ENCODE measurements around the gene ANO1. TPM values are rescaled to one million over a fixed set of nuclear protein-coding genes. Genes with fewer than 3 reads are reported as not detected.

ANO1 gene
- total RNA-seq, 1 donor from 2014 or later: 0.70 TPM

DNA sequence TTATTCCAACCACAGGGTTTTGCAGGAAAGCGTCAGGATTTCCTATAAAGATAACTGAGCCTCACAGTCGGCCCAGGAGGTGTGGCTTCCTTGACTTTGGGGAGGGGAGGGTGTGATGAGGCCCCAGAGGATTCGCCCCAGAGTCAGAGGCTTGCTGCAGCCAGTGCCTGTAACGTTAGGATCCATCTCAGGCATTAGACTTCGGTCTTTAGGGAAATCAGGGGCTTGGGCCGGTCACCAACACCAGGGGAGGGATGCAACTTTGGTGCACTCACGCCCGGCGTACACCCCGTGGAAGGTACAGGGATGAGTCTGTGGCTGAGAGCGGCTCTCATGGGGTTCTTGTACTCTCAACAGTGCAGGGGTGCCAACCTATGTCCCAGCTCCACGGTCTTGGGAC is 5.7 kb upstream of the ANO1 start:
- no peak for DNase-seq (ENCODE audit: extremely low read depth, low read depth, low spot score)

DNA sequence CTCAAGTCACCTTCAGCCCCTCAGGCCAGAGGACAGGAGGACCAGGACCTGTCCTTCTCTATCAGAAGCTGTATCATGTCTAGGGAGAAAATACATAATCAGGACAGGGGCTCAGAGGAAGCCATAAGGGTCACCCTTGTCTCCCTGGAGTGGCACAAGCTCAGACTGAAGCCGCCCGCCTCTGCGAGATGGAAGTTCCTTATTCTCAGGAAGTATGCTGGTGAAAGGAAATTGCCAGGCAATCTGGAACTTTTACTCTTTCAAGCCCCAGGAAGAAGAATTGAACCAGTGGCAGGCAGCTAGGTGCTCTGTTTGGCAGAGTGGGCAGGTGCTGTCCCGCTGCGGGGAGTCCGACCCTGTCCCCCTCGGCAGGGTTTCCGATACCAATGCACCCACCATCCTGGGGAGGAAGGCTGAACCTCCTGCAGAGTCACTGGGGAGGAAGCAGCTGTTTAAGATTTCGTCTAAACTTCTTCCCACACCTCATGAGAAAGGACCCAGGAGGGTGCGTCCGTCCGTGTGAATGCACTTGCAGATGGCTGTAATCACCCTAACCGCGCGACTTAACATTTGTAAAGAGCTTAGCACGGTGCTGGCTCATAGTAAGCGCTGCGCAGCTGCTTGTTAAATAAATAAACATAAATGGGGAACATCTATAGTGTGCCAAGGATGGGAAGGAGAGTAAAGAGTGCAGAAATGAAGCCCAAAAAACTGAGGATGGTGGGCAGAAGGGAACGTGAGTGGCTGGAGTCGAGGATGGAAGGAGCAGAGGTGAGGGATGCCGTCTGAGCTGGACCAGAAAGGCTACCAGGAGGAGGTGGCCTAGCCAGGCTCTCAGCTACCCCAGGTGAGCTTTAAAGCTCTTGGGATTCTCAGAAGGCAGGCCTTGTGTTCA is 5.0 kb upstream of the ANO1 start:
- DNase-seq (ENCODE audit: extremely low read depth, low read depth, low spot score): no peak

DNA sequence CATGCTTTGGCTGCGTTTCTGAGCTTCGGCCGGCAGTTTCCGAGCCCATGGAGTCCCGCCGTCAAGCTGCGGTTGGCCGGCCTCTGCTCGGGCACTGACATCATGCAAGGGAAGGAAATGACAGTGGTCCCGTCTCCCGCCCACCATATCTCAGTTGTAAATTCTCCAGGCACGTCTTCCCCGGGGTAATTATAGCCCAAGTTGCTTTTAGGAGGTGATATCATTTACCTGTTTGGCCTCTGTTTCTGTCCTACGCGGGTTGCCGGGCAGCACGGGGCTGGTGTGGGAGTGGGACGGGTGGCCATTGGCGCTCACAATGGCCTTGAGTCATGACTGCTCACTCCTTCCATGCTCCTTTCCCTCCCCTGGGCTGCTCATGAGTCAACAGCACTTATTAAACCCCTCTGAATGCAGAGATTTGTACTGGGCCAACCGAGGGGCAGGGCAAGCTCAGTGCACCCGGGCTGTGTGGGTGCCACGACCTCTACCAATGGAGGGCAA is 4.2 kb upstream of the ANO1 start:
- peak; percentile 22 for DNase-seq (ENCODE audit: extremely low read depth, low read depth, low spot score)

DNA sequence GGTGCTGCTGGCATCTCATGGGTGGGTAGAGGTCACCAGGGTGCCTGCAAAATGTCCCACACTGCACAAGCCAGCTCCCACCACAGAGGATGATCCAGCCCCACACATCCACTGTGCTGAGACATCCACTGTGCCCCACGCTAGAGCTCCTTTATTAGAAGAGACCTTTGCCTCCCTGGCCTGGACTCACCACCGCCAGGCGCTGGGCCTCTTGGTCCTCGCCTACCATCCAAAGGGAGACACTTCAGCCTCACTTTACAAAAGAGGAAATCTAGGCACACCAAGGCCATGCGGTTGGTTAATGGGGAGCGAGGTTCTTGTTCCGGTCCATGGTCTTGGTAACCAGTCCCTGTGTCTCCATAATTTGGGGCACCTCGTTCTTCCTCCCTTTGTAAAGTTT is 3.4 kb upstream of the ANO1 start:
- DNase-seq (ENCODE audit: extremely low read depth, low read depth, low spot score): no peak

DNA sequence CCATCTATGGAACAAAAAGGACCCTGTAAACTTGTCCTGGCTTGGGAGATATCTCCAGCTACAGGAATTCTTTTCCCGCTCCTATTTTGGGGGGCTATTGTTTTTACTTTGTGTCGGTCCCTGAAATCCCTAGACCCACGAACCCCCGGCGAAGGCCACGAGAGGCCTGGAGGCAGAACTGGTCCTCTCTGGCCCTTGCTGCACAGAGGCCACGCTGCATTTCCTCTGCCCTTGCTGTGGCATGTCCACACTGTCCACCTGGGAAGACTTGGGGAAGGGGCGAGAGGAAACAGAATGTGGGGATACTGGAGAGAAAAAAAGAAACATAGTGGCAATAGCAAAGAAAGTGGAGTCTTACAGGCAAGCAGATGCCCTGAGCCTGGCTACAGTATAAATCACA is 2.3 kb upstream of the ANO1 start:
- no peak for DNase-seq (ENCODE audit: extremely low read depth, low read depth, low spot score)

DNA sequence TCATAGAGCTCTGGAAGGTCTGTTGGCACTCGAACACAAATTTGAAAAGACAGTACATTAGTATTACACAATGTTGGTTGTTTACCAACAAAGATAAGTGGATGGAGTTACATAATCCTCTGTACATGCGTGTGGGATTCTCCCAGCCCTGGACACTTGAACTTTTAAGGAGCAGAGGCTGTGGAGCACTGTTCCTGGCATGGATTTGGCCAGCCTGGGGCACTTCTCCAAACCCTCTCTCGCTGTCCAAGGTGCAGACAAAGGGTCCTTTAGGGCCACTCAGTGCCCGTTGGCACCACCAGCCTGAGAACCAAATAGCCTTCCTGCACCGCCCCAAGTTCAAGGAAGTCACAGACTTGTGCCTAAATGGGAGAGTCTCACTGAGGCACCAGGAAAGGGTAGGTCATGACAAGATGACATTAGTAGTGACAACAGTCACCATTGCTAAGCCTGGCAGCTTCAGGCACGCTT is 1.6 kb upstream of the ANO1 start:
- no peak for DNase-seq (ENCODE audit: extremely low read depth, low read depth, low spot score)

DNA sequence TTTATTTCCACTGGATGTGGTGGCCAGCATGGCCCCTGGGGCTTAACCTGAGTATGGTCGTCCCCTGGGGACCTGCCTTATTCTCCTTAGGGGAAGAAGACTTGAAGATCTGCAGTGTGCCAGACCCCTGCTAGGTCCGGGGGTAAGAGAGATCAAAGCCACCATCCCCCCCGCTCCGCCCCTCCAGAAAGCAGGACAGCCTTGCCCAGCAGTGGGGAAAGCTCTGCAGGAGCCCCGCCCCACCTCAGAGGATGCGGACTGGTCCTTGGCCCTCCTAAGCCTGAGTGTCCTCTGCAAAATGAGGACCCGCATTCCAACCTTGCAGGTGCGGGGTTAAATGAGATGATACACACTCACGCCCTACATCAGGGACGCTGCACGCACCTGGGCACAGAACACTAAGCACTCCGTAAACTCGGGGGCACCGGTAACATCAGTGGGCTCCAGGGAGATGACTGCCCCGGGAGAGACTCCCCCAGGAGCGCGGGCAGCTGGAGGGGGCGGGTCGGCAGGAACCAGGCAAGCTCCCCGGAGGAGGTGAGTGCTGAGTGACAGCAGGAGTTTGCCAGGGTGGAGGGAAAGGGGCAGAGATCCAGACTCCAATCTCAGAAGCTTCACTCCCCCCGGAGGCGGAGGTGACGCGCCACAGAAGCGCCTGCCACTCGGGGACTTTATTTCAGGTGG is 564 bp upstream of the ANO1 start:
- DNase-seq (ENCODE audit: extremely low read depth, low read depth, low spot score): no peak

DNA sequence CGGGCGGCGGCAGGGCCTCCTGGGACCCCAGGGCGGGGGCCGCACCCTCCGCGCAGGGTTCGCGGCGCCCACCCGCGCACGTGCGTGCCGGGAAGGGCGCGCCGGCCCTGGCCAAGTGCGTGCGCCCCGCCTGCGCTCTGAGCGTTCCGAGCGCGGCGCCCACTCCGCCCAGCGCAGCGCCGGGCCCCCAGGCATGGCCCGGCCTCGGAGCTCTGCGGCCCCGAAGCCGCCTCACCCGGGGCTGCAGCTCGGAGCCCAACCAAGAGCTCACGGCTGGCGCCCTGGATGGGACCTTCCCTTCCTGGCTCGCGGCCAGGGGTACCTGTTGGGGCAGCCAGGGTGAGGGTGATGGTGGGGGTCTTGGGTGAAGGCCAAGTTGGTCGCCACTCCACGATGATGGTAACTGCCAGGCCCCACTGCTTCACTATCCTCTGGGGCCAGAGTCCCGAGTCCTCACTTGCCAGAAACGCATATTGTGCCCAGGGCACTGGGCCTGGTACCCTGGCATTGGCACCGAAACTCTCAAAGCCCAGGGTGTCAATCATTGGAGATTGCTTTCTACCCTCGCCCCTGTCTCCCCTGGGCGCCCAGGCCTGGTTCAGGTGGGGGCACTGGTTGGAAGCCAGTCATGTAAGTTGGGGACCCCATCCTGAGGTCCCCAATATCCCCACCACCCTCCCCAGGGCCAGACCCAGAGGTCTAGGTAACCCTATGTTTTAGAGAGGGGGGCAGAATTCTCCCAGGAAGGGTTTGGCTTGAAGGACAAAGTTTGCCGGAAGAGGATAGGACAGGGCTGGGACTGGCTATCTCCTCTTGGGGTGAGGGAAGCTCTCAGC is 882 bp downstream of the ANO1 start:
- no peak for DNase-seq (ENCODE audit: extremely low read depth, low read depth, low spot score)

DNA sequence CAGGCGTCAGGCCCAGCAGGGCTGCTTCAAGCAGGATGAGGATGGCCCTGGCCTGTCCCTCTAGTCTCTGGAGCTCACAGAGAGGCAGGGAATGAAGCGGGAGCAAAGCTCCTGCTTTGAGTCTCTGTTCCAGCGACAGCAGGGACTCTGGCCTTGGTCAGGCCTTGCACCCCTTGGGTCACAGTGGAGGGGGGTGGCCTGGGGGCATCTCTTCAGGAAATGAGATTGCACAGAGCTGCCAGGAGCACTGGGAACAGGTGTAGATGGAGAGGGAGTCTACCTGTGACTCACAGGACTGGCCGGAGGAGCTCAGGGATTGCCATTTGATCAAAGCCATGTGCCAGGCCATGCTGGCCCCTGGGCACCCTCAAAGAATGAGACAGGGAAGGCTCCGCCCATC is 1.6 kb downstream of the ANO1 start:
- no peak for DNase-seq (ENCODE audit: extremely low read depth, low read depth, low spot score)

DNA sequence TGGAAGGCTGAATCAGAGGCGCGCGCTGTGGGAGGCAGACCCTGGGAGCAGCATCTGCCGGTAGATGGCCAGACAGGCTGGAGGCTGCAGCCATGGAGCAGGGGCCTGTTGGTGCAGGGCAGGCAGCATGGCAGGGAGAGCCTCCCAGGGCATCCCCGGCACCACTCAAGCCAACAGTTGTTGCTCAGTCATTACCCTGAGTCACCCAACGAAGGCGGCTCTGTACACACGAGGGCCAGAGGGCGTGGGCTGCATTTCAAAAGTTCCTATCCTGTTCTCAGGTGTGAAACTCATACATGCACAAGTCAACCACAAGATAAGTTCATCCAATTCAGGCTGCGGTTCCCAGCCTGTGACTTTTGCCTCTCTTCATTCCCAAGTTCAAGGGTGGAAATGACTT is 2.6 kb downstream of the ANO1 start:
- no peak for DNase-seq (ENCODE audit: extremely low read depth, low read depth, low spot score)

DNA sequence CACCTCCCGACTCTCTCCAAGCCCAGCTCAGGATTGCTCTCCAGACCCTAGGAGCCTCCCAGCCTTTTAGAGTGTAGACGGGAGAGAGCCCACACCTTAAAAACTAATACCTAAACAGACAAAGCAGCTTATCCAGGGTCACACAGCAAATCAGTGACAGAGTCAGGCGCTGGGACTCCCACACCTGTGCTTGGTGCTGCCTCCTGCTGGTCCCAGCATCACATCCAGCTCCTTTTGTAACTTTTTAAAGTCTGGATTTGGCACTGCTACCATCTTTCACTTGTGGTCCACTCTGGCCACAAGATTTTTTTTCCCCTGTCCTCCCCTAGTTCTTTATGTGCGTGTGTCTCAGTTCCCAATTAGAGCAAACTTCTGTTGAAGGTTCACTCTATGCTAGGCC is 4.7 kb downstream of the ANO1 start:
- DNase-seq (ENCODE audit: extremely low read depth, low read depth, low spot score): no peak

DNA sequence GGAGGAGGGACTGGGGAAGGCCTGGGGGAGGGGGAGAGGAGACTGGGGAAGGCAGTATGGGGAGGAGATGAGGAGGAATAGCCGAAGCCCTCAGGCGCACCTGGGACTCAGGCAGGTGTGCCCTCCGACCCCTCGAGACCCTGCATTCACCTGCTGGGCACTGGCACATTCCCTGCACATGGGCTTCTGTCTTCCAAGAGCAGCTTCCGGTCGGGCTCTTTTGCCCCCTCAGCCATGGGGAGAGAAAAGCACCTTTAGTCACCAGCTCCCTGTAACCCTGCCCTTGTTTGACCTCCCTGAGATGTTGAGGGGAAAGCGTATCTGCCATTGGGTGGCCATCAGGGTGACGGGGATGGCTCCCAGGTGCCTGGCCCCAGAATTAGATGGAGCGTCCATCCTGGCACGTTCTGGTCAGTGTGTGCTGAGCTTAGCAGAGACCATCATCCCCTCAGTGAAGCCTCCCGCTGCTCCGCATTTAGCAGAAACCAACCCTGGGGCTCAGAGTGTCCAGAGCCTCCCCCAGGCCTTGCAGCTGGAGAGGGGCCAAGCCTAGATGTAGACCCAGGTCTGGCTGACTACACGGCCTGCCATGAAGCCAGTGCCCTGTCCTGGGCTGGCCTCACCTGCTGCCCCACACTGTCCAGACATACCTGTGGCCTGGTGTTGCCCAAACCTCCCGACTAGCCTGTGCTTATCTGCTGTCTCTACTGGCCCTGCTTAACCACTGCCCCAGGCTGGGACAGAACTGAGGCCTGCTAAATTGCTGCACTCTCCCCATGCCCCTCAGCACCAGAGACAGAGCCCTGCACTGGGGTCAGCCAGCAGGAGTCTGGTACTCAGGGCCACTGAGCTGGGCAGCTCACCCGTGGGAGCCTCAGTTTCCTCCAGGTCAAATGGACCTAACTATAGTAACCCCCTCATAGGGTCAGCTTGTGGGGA is 6.2 kb downstream of the ANO1 start:
- DNase-seq (ENCODE audit: extremely low read depth, low read depth, low spot score): no peak

DNA sequence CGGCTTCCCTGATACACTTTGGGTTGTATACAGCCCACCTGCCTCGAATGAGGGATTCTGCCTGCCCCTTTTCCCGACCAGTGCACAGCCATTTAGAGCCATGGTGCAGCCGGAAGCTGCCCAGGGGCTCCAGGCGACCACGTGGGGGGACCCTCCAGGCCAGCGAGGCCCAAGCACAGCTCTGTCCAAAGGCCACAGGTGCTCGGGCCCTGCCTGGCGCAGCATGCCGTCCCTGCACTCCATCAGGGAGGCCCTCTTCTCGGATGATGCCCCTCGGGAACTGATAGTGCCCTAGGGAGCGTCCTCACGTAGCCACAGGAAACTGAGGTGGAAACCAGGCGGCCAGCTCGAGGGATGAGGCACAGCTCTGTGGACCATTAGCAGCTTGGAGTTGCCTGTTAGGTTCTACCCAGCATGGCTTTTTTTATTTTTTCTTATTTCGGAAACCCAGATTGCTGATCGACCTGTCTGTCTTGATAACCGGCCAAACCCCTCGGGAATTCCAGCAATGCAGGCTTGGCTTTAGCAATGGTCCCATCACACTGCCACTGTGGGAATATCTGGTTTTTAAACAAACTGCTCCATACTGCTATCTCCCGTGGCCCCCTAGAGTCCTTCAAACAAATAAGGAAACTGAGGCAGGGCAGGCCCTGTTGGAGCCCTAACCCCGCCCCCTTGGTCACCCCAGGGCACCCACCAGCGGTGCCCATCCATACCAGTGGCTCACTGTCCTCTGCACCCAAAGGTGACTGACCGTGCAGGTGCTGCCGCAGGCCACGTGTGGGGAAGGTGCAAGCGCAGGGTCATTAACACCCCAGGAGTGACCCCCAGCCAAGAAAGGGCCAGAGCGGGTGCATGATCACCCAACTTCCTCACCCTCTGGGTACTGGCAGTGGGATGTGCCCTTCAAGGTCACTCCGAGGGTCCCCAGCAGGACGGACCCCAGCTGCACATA is 8.0 kb downstream of the ANO1 start:
- no peak for DNase-seq (ENCODE audit: extremely low read depth, low read depth, low spot score)

DNA sequence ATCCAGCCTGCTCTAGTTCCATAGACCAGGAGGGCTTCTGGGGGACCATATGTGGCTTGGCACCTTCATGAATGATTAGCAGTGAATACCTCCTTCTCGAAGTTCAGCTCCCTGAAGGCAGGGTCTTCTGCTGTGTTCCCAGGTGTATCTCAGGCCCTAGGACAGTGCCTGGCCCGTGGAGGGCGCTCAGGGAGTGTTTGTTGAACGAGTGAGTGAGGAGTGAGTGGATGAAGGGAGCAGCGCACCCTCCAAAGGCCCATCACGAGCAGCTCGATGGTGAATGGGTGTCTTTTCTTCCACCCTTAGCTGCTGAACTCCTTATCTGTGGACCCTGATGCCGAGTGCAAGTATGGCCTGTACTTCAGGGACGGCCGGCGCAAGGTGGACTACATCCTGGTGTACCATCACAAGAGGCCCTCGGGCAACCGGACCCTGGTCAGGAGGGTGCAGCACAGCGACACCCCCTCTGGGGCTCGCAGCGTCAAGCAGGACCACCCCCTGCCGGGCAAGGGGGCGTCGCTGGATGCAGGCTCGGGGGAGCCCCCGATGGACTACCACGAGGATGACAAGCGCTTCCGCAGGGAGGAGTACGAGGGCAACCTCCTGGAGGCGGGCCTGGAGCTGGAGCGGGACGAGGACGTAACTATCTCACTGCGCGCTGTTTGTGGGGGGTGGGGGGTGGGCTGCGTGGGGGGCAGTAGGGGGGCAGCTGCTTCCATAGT is 9.5 kb downstream of the ANO1 start:
- no peak for DNase-seq (ENCODE audit: extremely low read depth, low read depth, low spot score)

DNA sequence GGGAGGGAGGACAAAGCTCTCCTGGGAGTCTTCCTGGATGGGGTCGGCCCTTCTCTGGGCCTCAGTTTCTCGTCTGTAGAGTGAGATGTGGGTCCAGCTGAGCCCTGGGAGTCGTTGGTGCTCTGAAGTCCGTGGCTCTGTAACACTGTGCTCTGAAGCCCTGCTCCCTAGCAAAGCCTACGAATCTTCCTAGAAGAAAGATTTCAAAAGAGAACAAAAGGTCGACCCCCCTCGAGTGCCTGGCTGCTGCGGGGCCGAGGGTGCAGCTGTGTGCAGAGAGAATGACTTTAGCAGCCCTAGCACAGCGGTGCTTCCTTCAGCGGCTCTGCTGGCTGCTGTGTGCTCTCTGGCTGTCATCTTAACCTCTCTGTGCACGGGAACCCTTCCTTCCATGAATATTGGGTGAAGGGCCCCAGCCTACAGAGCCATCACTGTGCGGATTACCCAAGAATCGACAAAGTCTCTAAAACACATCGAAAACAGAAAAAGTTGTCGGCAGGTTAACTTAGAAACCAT is 10.7 kb downstream of the ANO1 start:
- no peak for DNase-seq (ENCODE audit: extremely low read depth, low read depth, low spot score)

DNA sequence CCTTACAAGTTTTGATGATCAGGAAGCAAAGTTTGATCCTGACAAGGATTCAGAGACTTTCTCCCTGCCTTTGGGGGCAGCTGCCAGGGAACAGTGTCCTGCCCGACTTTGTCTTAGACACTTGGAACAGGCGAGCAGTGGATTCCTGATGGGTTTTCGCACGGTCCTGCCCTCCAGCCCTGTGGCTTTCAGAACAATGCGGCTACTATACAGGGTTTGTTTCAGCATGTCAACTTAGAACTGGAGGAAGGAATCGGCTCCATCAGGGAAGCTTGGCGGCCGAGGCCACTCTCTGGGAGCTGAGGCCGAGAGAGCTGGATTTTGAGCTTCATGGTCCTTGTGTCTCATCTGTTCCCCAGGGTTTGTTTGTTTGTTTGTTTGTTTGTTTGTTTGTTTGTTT is 11.5 kb downstream of the ANO1 start:
- DNase-seq (ENCODE audit: extremely low read depth, low read depth, low spot score): no peak

DNA sequence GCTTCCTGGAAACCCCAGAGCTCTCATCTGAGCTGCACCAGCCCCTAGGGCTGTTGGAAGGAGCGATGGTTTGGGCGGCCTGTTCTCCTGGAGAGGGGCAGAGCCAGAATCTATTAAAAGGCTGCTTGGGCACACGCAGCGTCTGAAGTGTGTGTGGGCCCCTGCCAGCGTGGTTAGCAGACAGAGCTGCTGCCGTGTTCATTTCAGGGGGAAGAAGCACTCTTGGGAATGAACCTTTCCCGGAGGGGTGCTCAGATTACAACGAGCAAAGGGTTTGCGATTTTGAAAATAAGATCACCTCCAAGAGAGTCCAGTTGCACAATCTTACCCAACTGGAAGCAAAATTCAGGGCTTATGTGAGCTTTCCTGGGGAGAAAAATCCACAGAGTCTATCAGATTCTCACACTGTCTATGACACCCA is 12.9 kb downstream of the ANO1 start:
- DNase-seq (ENCODE audit: extremely low read depth, low read depth, low spot score): no peak

DNA sequence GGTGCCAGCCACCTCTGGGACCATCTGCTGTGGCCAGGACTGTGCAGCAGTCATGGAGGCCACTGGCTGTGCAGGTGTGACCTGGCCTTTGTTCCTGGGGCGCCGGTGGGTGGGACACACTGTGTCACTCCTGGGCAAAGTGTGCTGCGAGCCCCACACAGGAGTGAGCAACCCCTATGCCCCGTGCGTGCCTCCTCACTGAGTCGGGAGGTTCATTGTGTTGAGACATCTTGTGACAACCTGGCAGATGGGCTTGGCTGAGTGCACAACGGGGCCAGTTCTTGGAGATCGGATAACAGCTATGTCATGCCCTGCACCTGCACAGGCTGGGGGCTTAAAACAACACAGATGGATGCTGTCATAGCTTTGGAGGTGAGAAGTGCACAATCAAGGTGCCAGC is 13.5 kb downstream of the ANO1 start:
- DNase-seq (ENCODE audit: extremely low read depth, low read depth, low spot score): no peak
